WTC11 (cell line): ENCODE measurements around the gene NECTIN2. TPM values are rescaled to one million over a fixed set of nuclear protein-coding genes. Genes with fewer than 3 reads are reported as not detected.

Experiments used
- ATAC-seq: fragments of 200-7000 bp; cut with Tn5 transposase; 2 replicates; pipeline ENCODE4 v1.10.0; 2021; ENCODE audit warnings: mild to moderate bottlenecking, moderate library complexity
- CTCF ChIA-PET: fragments of 300-600 bp; sonication (Branson Sonifier 250); formaldehyde crosslinking; loops from one replicate; lab custom pipeline; 2021; ENCODE audit warnings: antibody characterized with exemption; lab: Charles Lee
- POLR2A ChIA-PET: fragments of 350-600 bp; sonication (Branson Sonifier 250); formaldehyde crosslinking; loops from one replicate; lab custom pipeline; 2021; ENCODE audit warnings: antibody characterized with exemption; lab: Charles Lee
- DNase-seq: peaks from one replicate; pipeline ENCODE4 v3.0.0; 2021; ENCODE audit warnings: low spot score
- H3K27ac Mint-ChIP-seq: 2 replicates; pipeline ENCODE4 v1.8.0; 2021; ENCODE audit warnings: mixed read lengths
- H3K27me3 Mint-ChIP-seq: 2 replicates; pipeline ENCODE4 v1.8.0; 2021; ENCODE audit warnings: low read depth, mild to moderate bottlenecking, moderate library complexity, mixed read lengths
- H3K36me3 Mint-ChIP-seq: 2 replicates; pipeline ENCODE4 v1.8.0; 2021; ENCODE audit warnings: mixed read lengths
- H3K4me1 Mint-ChIP-seq: 2 replicates; pipeline ENCODE4 v1.8.0; 2022; ENCODE audit warnings: mixed read lengths
- H3K4me3 Mint-ChIP-seq: 2 replicates; pipeline ENCODE4 v1.8.0; 2021; ENCODE audit warnings: mild to moderate bottlenecking, moderate library complexity, mixed read lengths
- H3K9me3 Mint-ChIP-seq: 2 replicates; pipeline ENCODE4 v1.8.0; 2021; ENCODE audit warnings: mixed read lengths
- CBFB ChIP-seq: sonication (generic); formaldehyde crosslinking; IDR thresholded peaks from 2 replicates; pipeline ENCODE4 v1.8.1; 2022; ENCODE audit warnings: mild to moderate bottlenecking, low read depth, missing genetic modification reagents
- ELF4 ChIP-seq: sonication (generic); formaldehyde crosslinking; IDR thresholded peaks from 2 replicates; pipeline ENCODE4 v1.8.1; 2022; ENCODE audit warnings: low read depth, mild to moderate bottlenecking, moderate library complexity, missing genetic modification reagents
- GTF2I ChIP-seq: fragments of 250-450 bp; sonication (Bioruptor Pico); conservative IDR thresholded peaks from 2 replicates; pipeline ENCODE4 v1.4.0; 2021; ENCODE audit warnings: mild to moderate bottlenecking
- HMGA2 ChIP-seq: fragments of 250-450 bp; sonication (Bioruptor Pico); IDR thresholded peaks from 2 replicates; pipeline ENCODE4 v1.4.0; 2021; ENCODE audit warnings: mild to moderate bottlenecking, moderate library complexity
- HMGXB4 ChIP-seq: sonication (generic); formaldehyde crosslinking; IDR thresholded peaks from 2 replicates; pipeline ENCODE4 v1.8.1; 2023; ENCODE audit warnings: mild to moderate bottlenecking, moderate library complexity, missing genetic modification reagents
- MYBL2 ChIP-seq: sonication (generic); formaldehyde crosslinking; IDR thresholded peaks from 2 replicates; pipeline ENCODE4 v1.8.1; 2023; ENCODE audit warnings: mild to moderate bottlenecking, moderate library complexity, missing genetic modification reagents
- NR3C1 ChIP-seq: sonication (generic); formaldehyde crosslinking; conservative IDR thresholded peaks from 2 replicates; pipeline ENCODE4 v1.8.1; 2023; ENCODE audit warnings: low read depth, mild to moderate bottlenecking, missing genetic modification reagents
- RELA ChIP-seq: sonication (generic); formaldehyde crosslinking; IDR thresholded peaks from 2 replicates; pipeline ENCODE4 v1.8.1; 2022; ENCODE audit warnings: missing genetic modification reagents, mild to moderate bottlenecking, borderline replicate concordance
- TCF7 ChIP-seq: sonication (generic); formaldehyde crosslinking; IDR thresholded peaks from 2 replicates; pipeline ENCODE4 v1.8.0; 2022; ENCODE audit warnings: mild to moderate bottlenecking, low read depth, missing genetic modification reagents, moderate library complexity
- ZNF232 ChIP-seq: sonication (generic); formaldehyde crosslinking; IDR thresholded peaks from 2 replicates; pipeline ENCODE4 v1.8.0; 2022; ENCODE audit warnings: mild to moderate bottlenecking, missing genetic modification reagents
- ZNF281 ChIP-seq: sonication (generic); formaldehyde crosslinking; IDR thresholded peaks from 2 replicates; pipeline ENCODE4 v1.8.0; 2023; ENCODE audit warnings: mild to moderate bottlenecking, missing genetic modification reagents
- ZNF671 ChIP-seq: fragments of 250-450 bp; sonication (Bioruptor Pico); IDR thresholded peaks from 2 replicates; pipeline ENCODE4 v1.8.0; 2021; ENCODE audit warnings: mild to moderate bottlenecking
- total RNA-seq: library from RNA; stranded (reverse); gene quantifications from 3 replicates; pipeline ENCODE4 v1.2.3, GENCODE V29; 2021
- TF ChIP-seq, protein P1 (sequence below): sonication (generic); formaldehyde crosslinking; IDR thresholded peaks from 2 replicates; pipeline ENCODE4 v1.8.1; 2023; ENCODE audit warnings: mild to moderate bottlenecking, missing genetic modification reagents
- TF ChIP-seq, protein P2 (sequence below): sonication (generic); formaldehyde crosslinking; IDR thresholded peaks from 2 replicates; pipeline ENCODE4 v1.8.0; 2023; ENCODE audit warnings: missing genetic modification reagents, mild to moderate bottlenecking, borderline replicate concordance
- TF ChIP-seq, protein P3 (sequence below): sonication (generic); formaldehyde crosslinking; IDR thresholded peaks from 2 replicates; pipeline ENCODE4 v1.8.0; 2022; ENCODE audit warnings: missing genetic modification reagents
- TF ChIP-seq, protein P4 (sequence below): fragments of 250-450 bp; sonication (Bioruptor Pico); IDR thresholded peaks from 2 replicates; pipeline ENCODE4 v1.9.0; 2021; ENCODE audit warnings: mild to moderate bottlenecking, borderline replicate concordance
- TF ChIP-seq, protein P5 (sequence below): sonication (generic); formaldehyde crosslinking; IDR thresholded peaks from 2 replicates; pipeline ENCODE4 v1.8.0; 2022; ENCODE audit warnings: mild to moderate bottlenecking, missing genetic modification reagents
- TF ChIP-seq, protein P6 (sequence below): fragments of 250-450 bp; sonication (Bioruptor Pico); IDR thresholded peaks from 2 replicates; pipeline ENCODE4 v2.1.2; 2022; ENCODE audit warnings: mild to moderate bottlenecking, moderate library complexity

NECTIN2 gene
- total RNA-seq, 1 experiment from 2014 or later, result 170 TPM

DNA sequence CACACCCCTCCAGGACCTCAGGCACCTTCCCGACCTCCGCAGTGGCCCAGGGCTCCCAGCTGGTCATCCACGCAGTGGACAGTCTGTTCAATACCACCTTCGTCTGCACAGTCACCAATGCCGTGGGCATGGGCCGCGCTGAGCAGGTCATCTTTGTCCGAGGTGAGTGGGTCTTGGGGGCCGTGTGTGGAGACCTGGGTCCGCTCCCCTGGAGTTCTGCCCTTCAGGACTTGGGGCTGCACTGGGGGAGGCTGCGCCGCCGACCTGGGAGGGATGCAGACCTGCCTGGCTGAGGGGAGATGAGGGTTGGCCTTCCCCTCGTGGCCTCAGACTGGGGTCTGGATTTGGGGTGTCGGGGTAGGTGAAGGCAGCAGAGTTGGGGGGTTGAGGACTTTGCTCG lies 28.2 kb downstream of the NECTIN2 start:
- H3K36me3 Mint-ChIP-seq, result peaks cover 58% of the 10 kb centered on the region
- H3K4me3 Mint-ChIP-seq, result no peak overlapping the region
- H3K4me1 Mint-ChIP-seq, result peaks cover 20% of the 10 kb centered on the region
- no peak for TF ChIP-seq ZNF671
- no peak for TF ChIP-seq NR3C1 (CRISPR knock-in tag)
- TF ChIP-seq, protein P1, sequence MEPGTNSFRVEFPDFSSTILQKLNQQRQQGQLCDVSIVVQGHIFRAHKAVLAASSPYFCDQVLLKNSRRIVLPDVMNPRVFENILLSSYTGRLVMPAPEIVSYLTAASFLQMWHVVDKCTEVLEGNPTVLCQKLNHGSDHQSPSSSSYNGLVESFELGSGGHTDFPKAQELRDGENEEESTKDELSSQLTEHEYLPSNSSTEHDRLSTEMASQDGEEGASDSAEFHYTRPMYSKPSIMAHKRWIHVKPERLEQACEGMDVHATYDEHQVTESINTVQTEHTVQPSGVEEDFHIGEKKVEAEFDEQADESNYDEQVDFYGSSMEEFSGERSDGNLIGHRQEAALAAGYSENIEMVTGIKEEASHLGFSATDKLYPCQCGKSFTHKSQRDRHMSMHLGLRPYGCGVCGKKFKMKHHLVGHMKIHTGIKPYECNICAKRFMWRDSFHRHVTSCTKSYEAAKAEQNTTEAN (CRISPR knock-in tag), result no peak
- no peak for TF ChIP-seq CBFB
- TF ChIP-seq ELF4 (CRISPR knock-in tag), result no peak
- TF ChIP-seq, protein P2, sequence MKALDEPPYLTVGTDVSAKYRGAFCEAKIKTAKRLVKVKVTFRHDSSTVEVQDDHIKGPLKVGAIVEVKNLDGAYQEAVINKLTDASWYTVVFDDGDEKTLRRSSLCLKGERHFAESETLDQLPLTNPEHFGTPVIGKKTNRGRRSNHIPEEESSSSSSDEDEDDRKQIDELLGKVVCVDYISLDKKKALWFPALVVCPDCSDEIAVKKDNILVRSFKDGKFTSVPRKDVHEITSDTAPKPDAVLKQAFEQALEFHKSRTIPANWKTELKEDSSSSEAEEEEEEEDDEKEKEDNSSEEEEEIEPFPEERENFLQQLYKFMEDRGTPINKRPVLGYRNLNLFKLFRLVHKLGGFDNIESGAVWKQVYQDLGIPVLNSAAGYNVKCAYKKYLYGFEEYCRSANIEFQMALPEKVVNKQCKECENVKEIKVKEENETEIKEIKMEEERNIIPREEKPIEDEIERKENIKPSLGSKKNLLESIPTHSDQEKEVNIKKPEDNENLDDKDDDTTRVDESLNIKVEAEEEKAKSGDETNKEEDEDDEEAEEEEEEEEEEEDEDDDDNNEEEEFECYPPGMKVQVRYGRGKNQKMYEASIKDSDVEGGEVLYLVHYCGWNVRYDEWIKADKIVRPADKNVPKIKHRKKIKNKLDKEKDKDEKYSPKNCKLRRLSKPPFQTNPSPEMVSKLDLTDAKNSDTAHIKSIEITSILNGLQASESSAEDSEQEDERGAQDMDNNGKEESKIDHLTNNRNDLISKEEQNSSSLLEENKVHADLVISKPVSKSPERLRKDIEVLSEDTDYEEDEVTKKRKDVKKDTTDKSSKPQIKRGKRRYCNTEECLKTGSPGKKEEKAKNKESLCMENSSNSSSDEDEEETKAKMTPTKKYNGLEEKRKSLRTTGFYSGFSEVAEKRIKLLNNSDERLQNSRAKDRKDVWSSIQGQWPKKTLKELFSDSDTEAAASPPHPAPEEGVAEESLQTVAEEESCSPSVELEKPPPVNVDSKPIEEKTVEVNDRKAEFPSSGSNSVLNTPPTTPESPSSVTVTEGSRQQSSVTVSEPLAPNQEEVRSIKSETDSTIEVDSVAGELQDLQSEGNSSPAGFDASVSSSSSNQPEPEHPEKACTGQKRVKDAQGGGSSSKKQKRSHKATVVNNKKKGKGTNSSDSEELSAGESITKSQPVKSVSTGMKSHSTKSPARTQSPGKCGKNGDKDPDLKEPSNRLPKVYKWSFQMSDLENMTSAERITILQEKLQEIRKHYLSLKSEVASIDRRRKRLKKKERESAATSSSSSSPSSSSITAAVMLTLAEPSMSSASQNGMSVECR (CRISPR knock-in tag), result no peak
- no peak for TF ChIP-seq GTF2I (CRISPR knock-in tag)
- TF ChIP-seq, protein P3, sequence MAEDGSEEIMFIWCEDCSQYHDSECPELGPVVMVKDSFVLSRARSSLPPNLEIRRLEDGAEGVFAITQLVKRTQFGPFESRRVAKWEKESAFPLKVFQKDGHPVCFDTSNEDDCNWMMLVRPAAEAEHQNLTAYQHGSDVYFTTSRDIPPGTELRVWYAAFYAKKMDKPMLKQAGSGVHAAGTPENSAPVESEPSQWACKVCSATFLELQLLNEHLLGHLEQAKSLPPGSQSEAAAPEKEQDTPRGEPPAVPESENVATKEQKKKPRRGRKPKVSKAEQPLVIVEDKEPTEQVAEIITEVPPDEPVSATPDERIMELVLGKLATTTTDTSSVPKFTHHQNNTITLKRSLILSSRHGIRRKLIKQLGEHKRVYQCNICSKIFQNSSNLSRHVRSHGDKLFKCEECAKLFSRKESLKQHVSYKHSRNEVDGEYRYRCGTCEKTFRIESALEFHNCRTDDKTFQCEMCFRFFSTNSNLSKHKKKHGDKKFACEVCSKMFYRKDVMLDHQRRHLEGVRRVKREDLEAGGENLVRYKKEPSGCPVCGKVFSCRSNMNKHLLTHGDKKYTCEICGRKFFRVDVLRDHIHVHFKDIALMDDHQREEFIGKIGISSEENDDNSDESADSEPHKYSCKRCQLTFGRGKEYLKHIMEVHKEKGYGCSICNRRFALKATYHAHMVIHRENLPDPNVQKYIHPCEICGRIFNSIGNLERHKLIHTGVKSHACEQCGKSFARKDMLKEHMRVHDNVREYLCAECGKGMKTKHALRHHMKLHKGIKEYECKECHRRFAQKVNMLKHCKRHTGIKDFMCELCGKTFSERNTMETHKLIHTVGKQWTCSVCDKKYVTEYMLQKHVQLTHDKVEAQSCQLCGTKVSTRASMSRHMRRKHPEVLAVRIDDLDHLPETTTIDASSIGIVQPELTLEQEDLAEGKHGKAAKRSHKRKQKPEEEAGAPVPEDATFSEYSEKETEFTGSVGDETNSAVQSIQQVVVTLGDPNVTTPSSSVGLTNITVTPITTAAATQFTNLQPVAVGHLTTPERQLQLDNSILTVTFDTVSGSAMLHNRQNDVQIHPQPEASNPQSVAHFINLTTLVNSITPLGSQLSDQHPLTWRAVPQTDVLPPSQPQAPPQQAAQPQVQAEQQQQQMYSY (CRISPR knock-in tag), result no peak
- no peak for TF ChIP-seq HMGXB4 (CRISPR knock-in tag)
- TF ChIP-seq TCF7 (CRISPR knock-in tag), result no peak
- no peak for TF ChIP-seq MYBL2 (CRISPR knock-in tag)
- TF ChIP-seq, protein P4, sequence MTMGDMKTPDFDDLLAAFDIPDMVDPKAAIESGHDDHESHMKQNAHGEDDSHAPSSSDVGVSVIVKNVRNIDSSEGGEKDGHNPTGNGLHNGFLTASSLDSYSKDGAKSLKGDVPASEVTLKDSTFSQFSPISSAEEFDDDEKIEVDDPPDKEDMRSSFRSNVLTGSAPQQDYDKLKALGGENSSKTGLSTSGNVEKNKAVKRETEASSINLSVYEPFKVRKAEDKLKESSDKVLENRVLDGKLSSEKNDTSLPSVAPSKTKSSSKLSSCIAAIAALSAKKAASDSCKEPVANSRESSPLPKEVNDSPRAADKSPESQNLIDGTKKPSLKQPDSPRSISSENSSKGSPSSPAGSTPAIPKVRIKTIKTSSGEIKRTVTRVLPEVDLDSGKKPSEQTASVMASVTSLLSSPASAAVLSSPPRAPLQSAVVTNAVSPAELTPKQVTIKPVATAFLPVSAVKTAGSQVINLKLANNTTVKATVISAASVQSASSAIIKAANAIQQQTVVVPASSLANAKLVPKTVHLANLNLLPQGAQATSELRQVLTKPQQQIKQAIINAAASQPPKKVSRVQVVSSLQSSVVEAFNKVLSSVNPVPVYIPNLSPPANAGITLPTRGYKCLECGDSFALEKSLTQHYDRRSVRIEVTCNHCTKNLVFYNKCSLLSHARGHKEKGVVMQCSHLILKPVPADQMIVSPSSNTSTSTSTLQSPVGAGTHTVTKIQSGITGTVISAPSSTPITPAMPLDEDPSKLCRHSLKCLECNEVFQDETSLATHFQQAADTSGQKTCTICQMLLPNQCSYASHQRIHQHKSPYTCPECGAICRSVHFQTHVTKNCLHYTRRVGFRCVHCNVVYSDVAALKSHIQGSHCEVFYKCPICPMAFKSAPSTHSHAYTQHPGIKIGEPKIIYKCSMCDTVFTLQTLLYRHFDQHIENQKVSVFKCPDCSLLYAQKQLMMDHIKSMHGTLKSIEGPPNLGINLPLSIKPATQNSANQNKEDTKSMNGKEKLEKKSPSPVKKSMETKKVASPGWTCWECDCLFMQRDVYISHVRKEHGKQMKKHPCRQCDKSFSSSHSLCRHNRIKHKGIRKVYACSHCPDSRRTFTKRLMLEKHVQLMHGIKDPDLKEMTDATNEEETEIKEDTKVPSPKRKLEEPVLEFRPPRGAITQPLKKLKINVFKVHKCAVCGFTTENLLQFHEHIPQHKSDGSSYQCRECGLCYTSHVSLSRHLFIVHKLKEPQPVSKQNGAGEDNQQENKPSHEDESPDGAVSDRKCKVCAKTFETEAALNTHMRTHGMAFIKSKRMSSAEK (CRISPR knock-in tag), result no peak
- no peak for TF ChIP-seq HMGA2 (CRISPR knock-in tag)
- no peak for TF ChIP-seq RELA
- TF ChIP-seq ZNF232 (CRISPR knock-in tag), result no peak
- TF ChIP-seq ZNF281 (CRISPR knock-in tag), result no peak
- TF ChIP-seq, protein P5, sequence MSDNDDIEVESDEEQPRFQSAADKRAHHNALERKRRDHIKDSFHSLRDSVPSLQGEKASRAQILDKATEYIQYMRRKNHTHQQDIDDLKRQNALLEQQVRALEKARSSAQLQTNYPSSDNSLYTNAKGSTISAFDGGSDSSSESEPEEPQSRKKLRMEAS, result no peak
- TF ChIP-seq, protein P6, sequence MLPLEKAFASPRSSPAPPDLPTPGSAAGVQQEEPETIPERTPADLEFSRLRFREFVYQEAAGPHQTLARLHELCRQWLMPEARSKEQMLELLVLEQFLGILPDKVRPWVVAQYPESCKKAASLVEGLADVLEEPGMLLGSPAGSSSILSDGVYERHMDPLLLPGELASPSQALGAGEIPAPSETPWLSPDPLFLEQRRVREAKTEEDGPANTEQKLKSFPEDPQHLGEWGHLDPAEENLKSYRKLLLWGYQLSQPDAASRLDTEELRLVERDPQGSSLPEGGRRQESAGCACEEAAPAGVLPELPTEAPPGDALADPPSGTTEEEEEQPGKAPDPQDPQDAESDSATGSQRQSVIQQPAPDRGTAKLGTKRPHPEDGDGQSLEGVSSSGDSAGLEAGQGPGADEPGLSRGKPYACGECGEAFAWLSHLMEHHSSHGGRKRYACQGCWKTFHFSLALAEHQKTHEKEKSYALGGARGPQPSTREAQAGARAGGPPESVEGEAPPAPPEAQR (CRISPR knock-in tag), result no peak
- no peaks in the 10 kb centered on the region for H3K27me3 Mint-ChIP-seq
- no peaks in the 10 kb centered on the region for H3K9me3 Mint-ChIP-seq
- DNase-seq (no peak), ATAC-seq (no peak)
- H3K27ac Mint-ChIP-seq, result no peak overlapping the region
- ChIA-PET CTCF (no interaction called here), POLR2A (no interaction called here)
